HG03558 (cell line): ENCODE data around the gene NAP1L4.

ENCODE experiments used
- ATAC-seq: cut with Tn5 transposase; IDR thresholded peaks from one replicate; pipeline ENCODE4 v1.9.1; 2021; ENCODE audit warnings: moderate number of reproducible peaks; ENCODE audit not compliant: unreplicated experiment; ENCODE audit errors: extremely low read depth

The NAP1L4 gene

GRCh38 chr11:2927851-2928604 lies 64.1 kb downstream of the NAP1L4 start:
- ATAC-seq: no peak

DNA sequence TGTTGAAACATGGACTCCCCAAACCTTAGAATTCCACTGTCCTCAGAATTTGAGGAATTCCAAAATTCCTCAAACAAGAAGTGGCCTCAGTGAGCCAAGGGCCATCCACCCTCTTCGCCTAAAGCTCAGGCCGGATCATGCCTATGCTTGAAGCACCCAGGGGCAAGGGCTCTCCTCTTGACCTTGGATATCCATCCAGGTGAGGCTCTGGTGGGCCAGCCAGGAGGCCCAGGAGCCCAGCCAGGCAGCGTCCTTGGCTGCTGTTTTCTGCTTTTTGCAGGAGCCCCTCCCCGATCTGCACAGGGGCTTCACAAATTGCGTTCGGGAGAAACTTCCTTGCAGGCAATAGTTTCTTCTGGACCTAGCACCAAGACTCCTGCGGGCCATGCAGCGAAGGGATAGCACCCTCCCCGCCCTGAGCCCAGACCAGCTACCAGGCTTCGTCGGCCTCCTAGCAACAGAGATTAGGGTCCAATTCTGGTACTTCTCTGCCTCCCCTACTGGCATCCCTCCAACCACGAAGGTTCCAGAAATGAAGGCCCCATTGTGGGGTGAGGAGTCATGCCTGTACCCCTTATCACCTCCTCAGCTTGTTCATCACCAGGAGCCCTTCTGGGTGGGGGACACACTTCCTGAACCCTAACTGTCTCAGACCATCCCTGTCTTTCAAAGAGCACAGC lies 64.9 kb downstream of the NAP1L4 start:
- no peak for ATAC-seq

- no peak for ATAC-seq
These were observed 65.5 kb downstream of the NAP1L4 start for GRCh38 chr11:2926611-2927051.

DNA sequence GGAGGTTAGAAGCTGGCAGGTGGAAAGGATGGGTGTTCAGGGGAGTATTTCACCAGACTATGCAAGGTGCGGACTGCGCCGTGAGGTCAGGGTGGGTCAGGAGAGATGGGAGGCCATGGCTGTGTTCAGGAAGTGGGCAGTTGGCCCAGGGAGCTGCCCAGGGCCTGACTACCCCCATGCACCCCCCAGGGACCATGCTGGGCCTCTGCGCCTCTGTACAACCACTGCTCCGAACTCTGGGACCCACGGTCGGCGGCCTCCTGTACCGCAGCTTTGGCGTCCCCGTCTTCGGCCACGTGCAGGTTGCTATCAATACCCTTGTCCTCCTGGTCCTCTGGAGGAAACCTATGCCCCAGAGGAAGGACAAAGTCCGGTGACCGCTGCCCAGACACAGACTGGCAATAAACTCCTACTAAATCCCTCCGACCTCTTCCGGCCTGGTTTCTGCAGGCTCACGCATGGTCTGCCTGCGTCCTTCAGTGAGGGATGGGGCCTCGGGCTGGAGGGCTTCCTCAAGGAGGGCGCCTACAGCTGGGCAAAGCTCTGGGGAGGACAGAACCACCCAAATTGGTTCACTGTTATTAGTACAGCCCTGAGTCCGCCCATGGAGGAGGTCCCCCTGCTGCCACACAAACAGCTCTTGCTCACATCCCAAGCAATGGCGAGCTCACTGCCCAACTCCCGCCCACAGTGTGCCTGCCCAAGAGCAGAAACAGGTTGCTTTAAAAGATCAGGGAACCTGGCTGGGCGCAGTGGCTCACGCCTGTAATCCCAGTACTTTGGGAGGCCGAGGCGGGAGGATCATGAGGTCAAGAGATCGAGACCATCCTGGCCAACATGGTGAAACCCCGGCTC lies 67.1 kb downstream of the NAP1L4 start:
- no peak for ATAC-seq

- no peak for ATAC-seq
These were observed 67.7 kb downstream of the NAP1L4 start for GRCh38 chr11:2924381-2924780.

DNA sequence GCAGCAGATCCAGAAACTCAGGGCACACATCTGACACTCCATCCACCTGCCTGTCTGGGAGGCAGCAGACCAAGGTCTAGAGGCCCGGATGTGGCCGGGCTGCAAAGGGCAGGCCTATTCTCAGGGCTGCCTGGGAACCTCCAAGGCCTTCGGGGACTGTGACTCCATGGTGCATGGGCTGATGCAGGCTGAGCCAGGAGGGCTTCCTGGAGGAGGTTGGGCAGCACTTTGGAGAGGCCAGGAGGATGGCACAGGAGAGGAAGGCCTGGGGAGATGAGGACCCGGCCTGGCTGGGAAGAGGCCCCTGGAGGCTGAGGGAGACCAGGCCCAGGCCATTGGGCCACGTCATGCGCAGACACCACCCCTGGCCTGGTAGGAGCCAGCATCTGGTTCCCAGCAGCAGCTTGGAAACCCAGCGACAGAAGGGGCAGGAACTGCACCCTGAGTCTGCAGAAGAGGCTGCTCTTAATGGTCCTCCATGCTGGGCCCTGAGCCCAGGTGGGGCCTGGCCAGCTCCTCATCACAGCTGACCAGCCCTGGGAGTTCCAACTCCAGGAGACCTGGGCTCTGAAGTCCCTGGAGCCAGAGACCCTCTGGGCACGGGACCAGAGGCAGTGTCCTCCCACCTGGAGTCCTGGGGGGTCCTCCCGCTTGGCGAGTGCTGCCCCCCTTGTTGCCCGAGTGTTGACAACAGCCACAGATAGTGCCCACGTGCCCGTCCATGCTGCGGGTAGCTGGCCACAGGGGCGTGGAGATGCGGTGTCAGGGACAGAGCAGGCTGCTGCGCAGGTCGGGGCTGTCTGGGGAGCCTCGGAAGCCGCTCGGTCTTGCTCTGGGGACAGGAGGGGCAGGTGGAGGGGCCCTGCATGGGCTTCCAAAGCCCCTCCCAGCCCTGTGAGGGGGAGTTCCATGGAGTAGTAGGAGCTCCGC lies 68.4 kb downstream of the NAP1L4 start:
- no peak for ATAC-seq

DNA sequence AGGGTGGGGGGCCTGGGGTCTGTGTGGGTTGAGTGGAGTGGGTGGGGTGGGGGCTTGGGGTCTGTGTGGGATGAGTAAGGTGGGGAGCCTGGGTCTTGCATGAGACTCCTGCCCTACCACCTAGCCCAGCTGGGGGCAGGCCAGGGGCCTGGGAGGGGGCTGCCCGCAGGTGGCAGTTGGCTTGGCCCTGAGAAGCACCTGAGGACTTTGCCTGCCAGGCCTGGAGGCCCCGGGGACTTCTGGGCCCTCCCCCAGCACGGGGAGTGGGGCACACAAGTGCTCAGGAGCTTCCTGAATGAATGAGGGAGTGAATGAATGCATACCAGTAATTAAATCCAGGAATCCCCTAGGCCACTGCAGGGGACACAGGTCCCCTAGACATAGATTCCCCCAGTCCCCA lies 69.5 kb downstream of the NAP1L4 start:
- no peak for ATAC-seq

DNA sequence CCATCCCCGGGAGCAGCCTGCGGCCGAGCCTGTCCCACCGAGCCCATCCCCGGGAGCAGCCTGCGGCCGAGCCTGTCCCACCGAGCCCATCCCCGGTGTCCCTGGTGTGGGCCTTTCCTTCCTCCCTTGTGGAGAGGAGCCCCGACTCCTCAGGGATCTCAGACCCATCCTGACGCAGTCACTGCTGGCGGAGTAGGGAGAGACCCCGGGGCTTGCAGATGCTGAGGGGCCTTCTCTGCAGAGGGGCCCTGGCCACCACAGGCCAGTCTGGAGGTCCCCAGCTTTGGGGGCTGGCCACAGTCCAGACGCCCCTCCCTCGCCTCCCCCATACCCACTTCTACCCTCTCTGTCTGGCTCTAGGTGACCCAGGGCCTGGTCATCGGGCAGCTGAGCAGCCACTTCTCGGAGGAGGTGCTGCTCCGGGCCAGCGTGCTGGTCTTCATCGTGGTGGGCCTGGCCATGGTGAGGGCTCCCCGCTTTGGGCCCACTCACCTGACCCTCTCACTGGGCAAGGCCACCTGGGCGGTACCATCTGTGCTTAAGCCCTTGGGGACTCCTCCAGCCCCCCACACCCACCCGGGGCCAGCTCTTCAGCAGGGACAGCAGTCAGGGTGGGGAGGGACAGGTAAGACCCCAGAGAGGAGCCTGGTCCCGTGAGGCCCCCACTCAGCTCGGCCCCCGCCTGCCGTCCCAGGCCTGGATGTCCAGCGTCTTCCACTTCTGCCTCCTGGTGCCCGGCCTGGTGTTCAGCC lies 70.2 kb downstream of the NAP1L4 start:
- ATAC-seq: no peak

- no peak for ATAC-seq
These were observed 70.9 kb downstream of the NAP1L4 start for GRCh38 chr11:2921261-2921660.

DNA sequence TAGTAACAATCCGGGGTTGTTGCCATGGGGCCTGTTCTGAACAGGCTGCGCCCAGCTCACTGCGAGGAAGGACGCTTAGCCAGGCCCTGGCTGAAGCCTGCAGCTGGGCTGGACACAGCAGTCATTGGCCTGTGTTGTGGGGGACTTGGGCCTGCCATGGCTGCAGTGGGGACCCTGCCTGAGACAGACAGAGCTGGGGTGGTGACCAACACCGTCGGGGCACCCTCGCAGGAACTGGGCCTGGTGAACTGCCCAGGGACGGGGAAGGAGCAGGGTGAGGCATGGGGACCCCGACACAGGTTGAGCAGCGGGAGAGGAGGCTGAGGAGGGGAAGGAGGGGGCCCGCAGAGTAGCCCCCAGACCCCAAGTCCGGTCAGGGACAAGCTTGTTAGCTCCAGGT lies 71.8 kb downstream of the NAP1L4 start:
- ATAC-seq: no peak

DNA sequence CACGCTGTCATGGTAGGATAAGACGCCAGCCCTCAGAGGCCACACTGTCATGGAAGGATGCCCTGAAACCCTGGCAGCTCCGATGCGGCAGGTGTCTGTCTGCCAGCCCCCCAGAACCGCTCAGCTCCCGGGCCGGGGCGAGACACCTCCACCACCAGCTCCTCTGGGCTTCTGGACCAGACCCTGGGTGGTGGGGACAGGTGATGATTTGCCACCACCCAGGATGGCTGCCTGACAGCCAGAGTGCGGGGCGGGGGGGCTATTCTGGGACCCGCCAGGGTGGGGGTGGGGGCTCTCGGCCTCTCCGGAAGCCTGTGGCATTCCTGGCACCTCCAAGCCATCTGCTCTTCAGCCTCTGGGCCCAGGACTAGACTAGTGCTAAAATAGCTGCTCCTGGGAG lies 72.3 kb downstream of the NAP1L4 start:
- no peak for ATAC-seq

DNA sequence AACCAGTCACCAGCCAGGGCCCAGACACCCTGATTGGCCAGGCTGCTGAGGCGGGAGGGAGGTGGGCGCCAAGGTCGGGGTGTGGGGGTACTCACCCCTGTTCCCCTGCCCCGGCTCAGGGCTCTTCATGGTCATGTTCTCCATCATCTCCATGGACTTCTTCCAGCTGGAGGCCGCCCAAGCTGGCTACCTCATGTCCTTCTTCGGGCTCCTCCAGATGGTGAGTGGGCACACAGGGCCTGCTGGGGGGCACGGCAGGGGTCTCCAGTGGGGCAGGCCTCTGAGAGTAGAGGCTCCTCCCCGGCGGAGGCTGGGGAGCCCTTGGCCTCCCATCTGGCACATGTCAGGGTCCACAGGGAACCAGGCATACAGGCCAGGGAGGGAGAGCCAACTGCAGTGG lies 72.9 kb downstream of the NAP1L4 start:
- no peak for ATAC-seq

GRCh38 chr11:2917842-2918490 lies 74.2 kb downstream of the NAP1L4 start:
- ATAC-seq: no peak

GRCh38 chr11:2916892-2917645 lies 75.1 kb downstream of the NAP1L4 start:
- ATAC-seq: no peak

DNA sequence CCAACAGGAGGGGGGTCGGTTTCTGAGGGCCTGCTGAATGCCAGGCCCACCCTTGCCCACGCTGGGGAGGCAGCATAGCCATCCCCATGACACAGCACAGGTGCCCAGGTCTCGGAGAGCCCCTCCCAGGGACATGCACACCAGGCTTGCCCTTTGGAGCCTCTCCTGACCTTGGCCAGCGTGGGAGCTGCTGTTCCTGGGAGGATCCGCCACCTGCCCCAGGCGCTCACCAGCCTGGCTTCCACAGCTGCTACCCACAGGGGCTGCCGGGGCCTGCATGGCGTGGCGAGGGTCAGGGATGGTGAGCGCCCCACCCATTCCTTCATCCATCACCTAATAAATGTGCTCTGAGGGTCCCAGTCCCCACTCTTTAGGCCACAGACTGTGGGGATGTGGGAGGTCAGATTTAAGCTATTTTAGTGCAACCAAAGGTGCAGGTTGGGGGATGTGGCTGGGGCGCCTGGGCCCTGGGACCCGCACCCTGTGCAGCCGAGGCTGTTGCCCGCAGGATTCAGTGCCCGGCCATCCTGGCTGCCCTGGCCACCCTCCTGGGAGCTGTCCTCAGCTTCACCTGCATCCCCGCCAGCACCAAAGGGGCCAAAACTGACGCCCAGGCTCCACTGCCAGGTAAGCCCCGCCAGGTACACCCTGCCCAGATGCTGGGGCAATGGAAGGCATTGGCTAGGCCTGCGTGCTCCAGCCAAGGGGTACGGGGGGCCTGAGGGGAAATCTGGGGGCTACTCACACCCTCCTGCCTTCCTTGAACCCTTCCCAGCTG lies 75.8 kb downstream of the NAP1L4 start:
- ATAC-seq: no peak

GRCh38 chr11:2915473-2915872 lies 76.7 kb downstream of the NAP1L4 start:
- ATAC-seq: no peak

GRCh38 chr11:2914455-2915195 lies 77.5 kb downstream of the NAP1L4 start:
- ATAC-seq: no peak
